ENCODE data around the gene CRMP1. TPM values are rescaled to one million over a fixed set of nuclear protein-coding genes. Genes with fewer than 3 reads are reported as not detected.

Gene CRMP1
- total RNA-seq, 1 experiment from 2014 or later, result 134 TPM

DNA sequence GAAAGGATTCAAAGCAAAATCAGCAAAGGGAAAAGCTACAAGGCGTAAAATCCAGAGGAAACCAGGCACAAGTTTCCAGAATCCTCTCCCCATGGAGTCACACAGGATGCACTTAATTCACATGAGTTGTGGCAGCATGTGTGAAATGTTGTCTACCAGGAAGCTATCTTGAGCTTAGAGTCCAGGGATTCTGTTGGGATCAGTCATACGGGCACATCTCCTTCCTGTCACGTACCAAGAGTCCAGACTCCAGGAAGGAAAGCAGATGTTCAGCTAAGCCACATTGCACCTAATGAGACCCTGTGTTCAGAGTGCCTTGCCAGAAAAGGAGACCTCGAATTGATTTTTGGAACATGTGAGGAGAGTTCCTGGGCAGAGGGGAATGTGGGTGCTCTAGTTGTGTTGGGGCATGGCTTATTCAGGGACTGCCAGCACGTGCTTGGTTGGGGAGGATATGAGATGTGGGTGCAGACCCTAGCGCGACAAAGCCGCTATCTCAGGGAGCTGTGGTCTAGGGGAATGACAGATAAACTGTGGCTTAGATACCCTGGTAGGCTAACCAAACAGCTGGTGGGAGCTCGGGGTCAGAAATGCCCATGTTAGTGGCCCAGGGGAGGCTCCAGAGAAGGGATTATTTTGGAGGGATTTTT lies 111.9 kb downstream of the CRMP1 start:
- POLR2A ChIA-PET, result no interaction called here
- H3K27me3 Mint-ChIP-seq (ENCODE audit: low read depth), result no peaks in the 10 kb centered on the region; the same call in 1 of the 2 replicates
- H3K27ac Mint-ChIP-seq, result no peak overlapping the region
- DNase-seq (ENCODE audit: low spot score), result no peak
- no peak overlapping the region for H3K4me3 Mint-ChIP-seq
- H3K36me3 Mint-ChIP-seq, result peaks cover 31% of the 10 kb centered on the region
- peaks cover 5% of the 10 kb centered on the region for H3K4me1 Mint-ChIP-seq
- no peak for ATAC-seq
- no peak for TF ChIP-seq E2F5 (CRISPR knock-in tag; IDR thresholded peaks at IDR 0.05)
- no peak for TF ChIP-seq GABPB1 (CRISPR knock-in tag; IDR thresholded peaks at IDR 0.05)
- TF ChIP-seq ZBTB21 (CRISPR knock-in tag; IDR thresholded peaks at IDR 0.05; ENCODE audit: borderline replicate concordance), result no peak
- CTCF ChIA-PET, result interaction anchor here (0.6 to 1.2 kb wide), 3 partner anchors 40 to 322 kb away, joined by 3 to 4 read pairs (median 3); no protein-coding TSS in a partner anchor
- peaks cover 18% of the 10 kb centered on the region for H3K9me3 Mint-ChIP-seq

- H3K4me1 Mint-ChIP-seq, result peaks cover 24% of the 10 kb centered on the region
Measured at GRCh38 chr4:5776510-5776909, 116.4 kb downstream of the CRMP1 start.

More at GRCh38 chr4:5776510-5776909, 116.4 kb downstream of the CRMP1 start:
- Mint-ChIP-seq H3K27me3 (ENCODE audit: low read depth) (no peaks in the 10 kb centered on the region; the same call in 1 of the 2 replicates), H3K36me3 (peaks cover 39% of the 10 kb centered on the region), H3K27ac (no peak overlapping the region), H3K4me3 (no peak overlapping the region), H3K9me3 (peaks cover 35% of the 10 kb centered on the region)
- ChIA-PET POLR2A (no interaction called here), CTCF (interaction anchor here (0.6 kb wide), 1 partner anchor 1896 kb away, joined by 3 read pairs; no protein-coding TSS in a partner anchor)
- ATAC-seq (no peak), DNase-seq (ENCODE audit: low spot score) (no peak)
- TF ChIP-seq PRRX2 (CRISPR knock-in tag; IDR thresholded peaks at IDR 0.05) (no peak), ZNF232 (CRISPR knock-in tag; IDR thresholded peaks at IDR 0.05) (no peak), SMAD4 (CRISPR knock-in tag; IDR thresholded peaks at IDR 0.05) (no peak), E2F4 (CRISPR knock-in tag; IDR thresholded peaks at IDR 0.05; ENCODE audit: borderline replicate concordance, low read depth) (no peak), RELA (CRISPR knock-in tag; IDR thresholded peaks at IDR 0.05; ENCODE audit: borderline replicate concordance) (no peak), ZNF281 (CRISPR knock-in tag; IDR thresholded peaks at IDR 0.05) (no peak), CDX4 (CRISPR knock-in tag; IDR thresholded peaks at IDR 0.05; ENCODE audit: borderline replicate concordance) (no peak), E2F5 (CRISPR knock-in tag; IDR thresholded peaks at IDR 0.05) (no peak), ZNF138 (CRISPR knock-in tag; conservative IDR thresholded peaks at IDR 0.05) (no peak), ESRRA (CRISPR knock-in tag; IDR thresholded peaks at IDR 0.05; ENCODE audit: borderline replicate concordance) (no peak), NFE2L1 (CRISPR knock-in tag; IDR thresholded peaks at IDR 0.05) (no peak), SMAD3 (CRISPR knock-in tag; IDR thresholded peaks at IDR 0.05; ENCODE audit: borderline replicate concordance) (no peak), ZNF423 (CRISPR knock-in tag; IDR thresholded peaks at IDR 0.05) (no peak)
- TF ChIP-seq, protein P1, sequence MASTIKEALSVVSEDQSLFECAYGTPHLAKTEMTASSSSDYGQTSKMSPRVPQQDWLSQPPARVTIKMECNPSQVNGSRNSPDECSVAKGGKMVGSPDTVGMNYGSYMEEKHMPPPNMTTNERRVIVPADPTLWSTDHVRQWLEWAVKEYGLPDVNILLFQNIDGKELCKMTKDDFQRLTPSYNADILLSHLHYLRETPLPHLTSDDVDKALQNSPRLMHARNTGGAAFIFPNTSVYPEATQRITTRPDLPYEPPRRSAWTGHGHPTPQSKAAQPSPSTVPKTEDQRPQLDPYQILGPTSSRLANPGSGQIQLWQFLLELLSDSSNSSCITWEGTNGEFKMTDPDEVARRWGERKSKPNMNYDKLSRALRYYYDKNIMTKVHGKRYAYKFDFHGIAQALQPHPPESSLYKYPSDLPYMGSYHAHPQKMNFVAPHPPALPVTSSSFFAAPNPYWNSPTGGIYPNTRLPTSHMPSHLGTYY (CRISPR knock-in tag; IDR thresholded peaks at IDR 0.05), result no peak

Measured in WTC11 (cell line).